ENCODE measurements around the gene XIST. TPM values are rescaled to one million over a fixed set of nuclear protein-coding genes. Genes with fewer than 3 reads are reported as not detected.

The XIST gene
- total RNA-seq, 1 donor from 2014 or later = not detected

DNA sequence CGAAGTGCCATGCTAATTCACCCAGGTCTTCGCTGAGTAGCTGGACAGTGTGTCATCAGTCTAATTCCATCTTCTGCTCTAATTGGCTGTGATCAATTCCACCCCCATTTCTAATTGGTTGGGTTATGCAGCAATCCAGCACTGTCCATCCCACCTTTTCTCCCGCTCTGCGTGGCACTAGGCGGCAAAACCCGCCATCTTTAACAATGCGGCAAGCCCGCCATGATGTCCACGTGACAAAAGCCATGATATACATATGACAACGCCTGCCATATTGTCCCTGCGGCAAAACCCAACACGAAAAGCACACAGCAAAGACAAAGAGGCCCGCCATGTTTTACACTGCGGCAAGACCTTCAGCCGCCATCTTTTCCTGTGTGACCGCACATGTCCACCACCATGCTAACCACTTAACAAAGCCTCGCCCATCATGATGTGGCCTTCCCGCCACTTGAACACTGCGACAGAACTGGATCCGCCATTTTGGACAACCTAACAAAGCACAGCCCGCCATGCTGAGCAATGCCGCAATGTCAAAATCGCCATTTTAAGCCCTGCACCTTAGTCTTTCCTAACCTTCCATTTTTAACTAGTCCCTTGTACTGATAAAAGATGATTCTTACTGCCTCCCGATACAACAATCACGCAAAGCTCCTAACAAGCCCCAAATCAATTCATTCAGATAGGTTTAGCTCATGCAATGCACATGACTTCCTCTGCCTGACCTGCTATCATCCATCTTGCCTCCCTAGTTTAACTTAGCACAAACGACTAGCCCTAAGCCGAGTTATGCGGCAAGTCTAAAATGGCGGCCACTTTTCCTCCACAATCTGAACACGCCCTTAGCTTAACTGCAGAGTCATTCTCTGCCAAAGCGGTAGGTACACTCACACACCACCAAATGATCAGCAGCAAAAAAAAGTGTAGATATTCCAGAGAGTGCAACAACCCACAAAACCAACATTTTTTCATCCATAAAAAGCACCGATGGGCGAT, 1.2 kb downstream of the XIST start:
- Histone ChIP-seq H4K20me1 (ENCODE audit: insufficient read depth, low read length) (no peaks in the 10 kb centered on the region), H3K27ac (ENCODE audit: low read depth, low read length) (no peak overlapping the region), H3K9me3 (ENCODE audit: insufficient read depth, low read depth, low read length) (no peaks in the 10 kb centered on the region), H3K4me3 (ENCODE audit: insufficient read depth, low read depth, low read length) (no peak overlapping the region), H3K36me3 (ENCODE audit: insufficient read depth, low read length) (no peaks in the 10 kb centered on the region), H3K79me2 (ENCODE audit: insufficient read depth, low read length) (no peaks in the 10 kb centered on the region), H3K27me3 (ENCODE audit: insufficient read depth, low read length) (no peaks in the 10 kb centered on the region), H3K4me2 (ENCODE audit: low read length) (no peak overlapping the region), H3K4me1 (ENCODE audit: insufficient read depth, low read length) (no peaks in the 10 kb centered on the region), H3K9ac (ENCODE audit: low read length) (no peak overlapping the region), H2AFZ (ENCODE audit: low read depth, low read length) (no peak overlapping the region)
- Mint-ChIP-seq H3K4me3 (ENCODE audit: unreplicated experiment) (no peak overlapping the region), H3K9me3 (ENCODE audit: unreplicated experiment) (no peaks in the 10 kb centered on the region), H3K27me3 (ENCODE audit: low read depth, unreplicated experiment) (no peaks in the 10 kb centered on the region), H3K27ac (ENCODE audit: unreplicated experiment) (no peak overlapping the region), H3K4me1 (ENCODE audit: low read depth, unreplicated experiment) (no peaks in the 10 kb centered on the region), H3K36me3 (ENCODE audit: low read depth, unreplicated experiment) (no peaks in the 10 kb centered on the region)
- peak; percentile 93 for DNase-seq (ENCODE audit: low read depth)
- peak; percentile 100 for FAIRE-seq
- TF ChIP-seq, protein P1, sequence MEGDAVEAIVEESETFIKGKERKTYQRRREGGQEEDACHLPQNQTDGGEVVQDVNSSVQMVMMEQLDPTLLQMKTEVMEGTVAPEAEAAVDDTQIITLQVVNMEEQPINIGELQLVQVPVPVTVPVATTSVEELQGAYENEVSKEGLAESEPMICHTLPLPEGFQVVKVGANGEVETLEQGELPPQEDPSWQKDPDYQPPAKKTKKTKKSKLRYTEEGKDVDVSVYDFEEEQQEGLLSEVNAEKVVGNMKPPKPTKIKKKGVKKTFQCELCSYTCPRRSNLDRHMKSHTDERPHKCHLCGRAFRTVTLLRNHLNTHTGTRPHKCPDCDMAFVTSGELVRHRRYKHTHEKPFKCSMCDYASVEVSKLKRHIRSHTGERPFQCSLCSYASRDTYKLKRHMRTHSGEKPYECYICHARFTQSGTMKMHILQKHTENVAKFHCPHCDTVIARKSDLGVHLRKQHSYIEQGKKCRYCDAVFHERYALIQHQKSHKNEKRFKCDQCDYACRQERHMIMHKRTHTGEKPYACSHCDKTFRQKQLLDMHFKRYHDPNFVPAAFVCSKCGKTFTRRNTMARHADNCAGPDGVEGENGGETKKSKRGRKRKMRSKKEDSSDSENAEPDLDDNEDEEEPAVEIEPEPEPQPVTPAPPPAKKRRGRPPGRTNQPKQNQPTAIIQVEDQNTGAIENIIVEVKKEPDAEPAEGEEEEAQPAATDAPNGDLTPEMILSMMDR (IDR thresholded peaks at IDR 0.05; ENCODE audit: insufficient read depth, low read depth, low read length) = no peak
- TF ChIP-seq EZH2 (IDR thresholded peaks at IDR 0.05; ENCODE audit: insufficient read depth, low read length) = no peak

DNA sequence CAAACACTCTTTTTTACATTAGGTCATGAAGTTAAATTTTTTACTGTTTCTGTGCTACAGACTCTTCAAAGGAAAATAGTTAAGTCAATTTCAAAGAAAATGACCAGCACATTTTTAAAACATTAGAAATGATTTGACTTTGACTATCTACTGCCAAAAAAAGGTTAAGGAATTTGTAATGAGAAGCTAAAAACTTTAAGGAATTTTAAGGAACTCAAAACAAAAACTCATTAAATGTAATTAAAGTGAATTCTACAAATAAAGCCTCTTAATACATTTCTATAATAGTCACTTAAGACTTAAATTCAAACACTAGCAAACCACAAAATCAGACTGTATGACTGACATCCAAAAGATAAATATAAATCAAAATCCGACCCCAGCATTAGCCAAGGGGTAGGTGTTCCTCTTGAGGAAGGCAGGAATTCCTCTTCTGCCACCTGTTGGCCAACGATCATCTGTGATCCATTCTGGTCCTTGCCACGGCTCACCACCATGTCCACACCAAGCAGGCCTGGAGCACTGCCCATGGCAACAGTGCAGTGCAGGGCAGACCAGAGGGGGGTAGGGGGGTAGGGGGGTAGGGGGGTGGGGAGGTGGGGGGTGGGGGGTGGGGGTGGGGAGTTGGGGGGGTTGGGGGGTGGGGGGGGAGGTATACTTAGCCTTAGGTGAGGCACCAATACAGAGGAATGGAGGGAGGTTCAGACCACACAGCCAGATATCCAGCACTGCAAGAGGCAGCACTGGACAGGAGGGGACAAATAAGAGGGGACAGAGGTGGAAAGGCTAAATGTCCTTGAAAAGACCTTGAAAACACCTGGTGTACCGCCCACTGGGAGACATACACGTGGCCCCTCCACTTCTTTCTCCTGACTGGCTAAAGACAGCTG, 2.1 kb downstream of the XIST start:
- H3K9ac ChIP-seq (ENCODE audit: low read length) = no peak overlapping the region
- H3K27ac ChIP-seq (ENCODE audit: low read depth, low read length) = no peak overlapping the region
- H3K27me3 Mint-ChIP-seq (ENCODE audit: low read depth, unreplicated experiment) = no peaks in the 10 kb centered on the region
- no peaks in the 10 kb centered on the region for H3K36me3 Mint-ChIP-seq (ENCODE audit: low read depth, unreplicated experiment)
- H3K9me3 Mint-ChIP-seq (ENCODE audit: unreplicated experiment) = no peaks in the 10 kb centered on the region
- TF ChIP-seq, protein P1 (IDR thresholded peaks at IDR 0.05; ENCODE audit: insufficient read depth, low read depth, low read length) = no peak
- TF ChIP-seq EZH2 (IDR thresholded peaks at IDR 0.05; ENCODE audit: insufficient read depth, low read length) = no peak
- peak; percentile 91 for FAIRE-seq
- no peaks in the 10 kb centered on the region for H3K36me3 ChIP-seq (ENCODE audit: insufficient read depth, low read length)
- H3K4me3 Mint-ChIP-seq (ENCODE audit: unreplicated experiment) = no peak overlapping the region
- H2AFZ ChIP-seq (ENCODE audit: low read depth, low read length) = no peak overlapping the region
- no peak overlapping the region for H3K4me3 ChIP-seq (ENCODE audit: insufficient read depth, low read depth, low read length)
- H3K4me1 Mint-ChIP-seq (ENCODE audit: low read depth, unreplicated experiment) = no peaks in the 10 kb centered on the region
- no peaks in the 10 kb centered on the region for H4K20me1 ChIP-seq (ENCODE audit: insufficient read depth, low read length)
- DNase-seq (ENCODE audit: low read depth) = peak; percentile 29
- H3K79me2 ChIP-seq (ENCODE audit: insufficient read depth, low read length) = no peaks in the 10 kb centered on the region
- H3K9me3 ChIP-seq (ENCODE audit: insufficient read depth, low read depth, low read length) = no peaks in the 10 kb centered on the region
- no peak overlapping the region for H3K27ac Mint-ChIP-seq (ENCODE audit: unreplicated experiment)
- H3K4me2 ChIP-seq (ENCODE audit: low read length) = no peak overlapping the region
- no peaks in the 10 kb centered on the region for H3K27me3 ChIP-seq (ENCODE audit: insufficient read depth, low read length)
- no peaks in the 10 kb centered on the region for H3K4me1 ChIP-seq (ENCODE audit: insufficient read depth, low read length)

Data from astrocyte (in vitro differentiated cells and primary cell).